Liver (tissue), 9 donors: ENCODE data around the gene KCNJ10. TPM values are rescaled to one million over a fixed set of nuclear protein-coding genes. Genes with fewer than 3 reads are reported as not detected.

Experiments
- DNase-seq: peaks from one replicate; pipeline ENCODE4 v3.0.0-alpha.2; 2017; ENCODE audit warnings: low spot score
- H3K27ac ChIP-seq, 2 donors: one replicate each; pipeline ENCODE4 v1.7.0; 2013; ENCODE audit warnings: inconsistent platforms in 2 of 2, low read length in 2 of 2, control low read depth in 1 of 2, low read depth in 1 of 2, mild to moderate bottlenecking in 1 of 2
- H3K27me3 ChIP-seq, 4 donors: one replicate each; pipeline versions ENCODE4 v1.6.1 to v1.7.0; 2013; ENCODE audit warnings: low read length in 3 of 4, inconsistent platforms in 1 of 4, mild to moderate bottlenecking in 1 of 4, moderate library complexity in 1 of 4; ENCODE audit not compliant: control insufficient read depth in 4 of 4, insufficient read depth in 4 of 4
- H3K36me3 ChIP-seq, 4 donors: one replicate each; pipeline versions ENCODE4 v1.6.1 to v1.7.0; 2013; ENCODE audit warnings: low read length in 3 of 4, mild to moderate bottlenecking in 3 of 4, low read depth in 1 of 4, moderate library complexity in 1 of 4; ENCODE audit not compliant: control insufficient read depth in 4 of 4, insufficient read depth in 3 of 4
- H3K4me1 ChIP-seq, 4 donors: one replicate each; pipeline versions ENCODE4 v1.6.1 to v1.7.0; 2013; ENCODE audit warnings: low read length in 3 of 4, mild to moderate bottlenecking in 3 of 4, moderate library complexity in 1 of 4; ENCODE audit not compliant: control insufficient read depth in 4 of 4, insufficient read depth in 4 of 4
- H3K4me3 ChIP-seq, 3 donors: one replicate each; pipeline versions ENCODE4 v1.6.1 to v1.7.0; 2013; ENCODE audit warnings: low read length in 3 of 3, control low read depth in 1 of 3, low read depth in 1 of 3, mild to moderate bottlenecking in 1 of 3
- H3K9ac ChIP-seq, 2 donors: one replicate each; pipeline ENCODE4 v1.7.0; 2013; ENCODE audit warnings: low read length in 2 of 2, mild to moderate bottlenecking in 2 of 2, moderate library complexity in 2 of 2, control low read depth in 1 of 2, low read depth in 1 of 2
- H3K9me3 ChIP-seq, 4 donors: one replicate each; pipeline versions ENCODE4 v1.6.1 to v1.7.0; 2013; ENCODE audit warnings: low read length in 3 of 4; ENCODE audit not compliant: control insufficient read depth in 4 of 4
- ATF3 ChIP-seq: IDR thresholded peaks from 2 replicates; pipeline ENCODE4 v1.6.1; 2016; ENCODE audit warnings: antibody characterized with exemption
- CTCF ChIP-seq: fragments of 150-350 bp; IDR thresholded peaks from 2 replicates; pipeline ENCODE4 v1.5.1; 2017; ENCODE audit warnings: improper control_type of control experiment, low read depth, low read length; ENCODE audit not compliant: missing input control
- EGR1 ChIP-seq, 2 donors: IDR thresholded peaks; 2 replicates each; pipeline ENCODE4 v1.6.1; 2016 to 2018; ENCODE audit warnings: antibody characterized with exemption in 2 of 2, low read depth in 2 of 2
- FOXA1 ChIP-seq: IDR thresholded peaks from 2 replicates; pipeline ENCODE4 v1.6.1; 2016; ENCODE audit warnings: antibody characterized with exemption
- FOXA2 ChIP-seq: IDR thresholded peaks from 2 replicates; pipeline ENCODE4 v1.6.1; 2016; ENCODE audit warnings: antibody characterized with exemption
- GABPA ChIP-seq, 2 donors: IDR thresholded peaks in 1 of 2; conservative IDR thresholded peaks in 1 of 2; 2 replicates each; pipeline ENCODE4 v1.6.1; 2016; ENCODE audit warnings: antibody characterized with exemption in 2 of 2, mild to moderate bottlenecking in 1 of 2, moderate library complexity in 1 of 2
- HNF4A ChIP-seq, 2 donors: conservative IDR thresholded peaks; 2 replicates each; pipeline ENCODE4 v1.6.1; 2016; ENCODE audit warnings: antibody characterized with exemption in 2 of 2, mild to moderate bottlenecking in 2 of 2
- HNF4G ChIP-seq: IDR thresholded peaks from 2 replicates; pipeline ENCODE4 v1.6.1; 2016; ENCODE audit warnings: antibody characterized with exemption
- JUND ChIP-seq, 2 donors: IDR thresholded peaks; 2 replicates each; pipeline ENCODE4 v1.6.1; 2016; ENCODE audit warnings: antibody characterized with exemption in 2 of 2
- MAX ChIP-seq: IDR thresholded peaks from 2 replicates; pipeline ENCODE4 v1.6.1; 2016; ENCODE audit warnings: antibody characterized with exemption
- NR2F2 ChIP-seq: IDR thresholded peaks from 2 replicates; pipeline ENCODE4 v1.6.1; 2016; ENCODE audit warnings: antibody characterized with exemption
- RAD21 ChIP-seq, 2 donors: IDR thresholded peaks; 2 replicates each; pipeline ENCODE4 v1.6.1; 2016; ENCODE audit warnings: antibody characterized with exemption in 2 of 2, mild to moderate bottlenecking in 2 of 2
- REST ChIP-seq: IDR thresholded peaks from 2 replicates; pipeline ENCODE4 v1.6.1; 2016; ENCODE audit warnings: antibody characterized with exemption, mild to moderate bottlenecking
- RXRA ChIP-seq, 2 donors: IDR thresholded peaks; 2 replicates each; pipeline ENCODE4 v1.6.1; 2017 to 2018; ENCODE audit warnings: antibody characterized with exemption in 2 of 2, mild to moderate bottlenecking in 1 of 2
- SP1 ChIP-seq: IDR thresholded peaks from 2 replicates; pipeline ENCODE4 v1.6.1; 2018; ENCODE audit warnings: antibody characterized with exemption, mild to moderate bottlenecking
- TAF1 ChIP-seq: conservative IDR thresholded peaks from 2 replicates; pipeline ENCODE4 v1.6.1; 2016; ENCODE audit warnings: antibody characterized with exemption, mild to moderate bottlenecking
- YY1 ChIP-seq: IDR thresholded peaks from 2 replicates; pipeline ENCODE4 v1.6.1; 2016; ENCODE audit warnings: antibody characterized with exemption, mild to moderate bottlenecking
- WGBS: extraction: QIAGEN DNeasy Blood & Tissue Kit; methylation state at CpG from one replicate; pipeline ENCODE4 v1.1.7; 2013; 5-methylcytosine and 5-hydroxymethylcytosine counted together
- polyA plus RNA-seq, 2 donors: library from polyadenylated mRNA; stranded (reverse) in 1 of 2; unstranded in 1 of 2; fragments of 200-250 nt in 1 of 2; fragments of >200 nt in 1 of 2; fragmentation: Nextera tagmentation in 1 of 2; extraction: Ambion mirVana in 1 of 2; gene quantifications; one replicate each; pipeline versions ENCODE4 v1.2.1 to v1.2.3, GENCODE V29; 2013 to 2015
- total RNA-seq, 2 donors: library from RNA; depleted of rRNA; stranded (reverse); fragments of >200 nt; gene quantifications; one replicate each; pipeline ENCODE4 v1.2.3, GENCODE V29; 2014
- donor health status: healthy.
- donor health status: healthy.
- donor health status: healthy.
- donor health status: healthy.
- donor health status: healthy.

Gene KCNJ10
- total and polyA plus RNA-seq, 4 donors = 0.48 to 1.6 (median 0.52) TPM

GRCh38 chr1:160097911-160098851, 28.2 kb upstream of the KCNJ10 start, which contains the start of gene IGSF8:
IGSF8 (minus strand) TSS chr1:160098619; CDS start chr1:160098472, 147 bp downstream.
- no peak for DNase-seq
- H3K9ac ChIP-seq = peak within 1 kb of the TSS; percentile 72 to 83
- peaks cover 33 to 69% (median 61%) of the 10 kb centered on the region in 4 donors for H3K4me1 ChIP-seq
- TF ChIP-seq TAF1 = no peak
- peak in 1 of 2 donors; percentile 8 for TF ChIP-seq GABPA (IDR thresholded peaks at IDR 0.05 in 1 of 2, conservative IDR thresholded peaks at IDR 0.05 in 1 of 2)
- TF ChIP-seq SP1 = peak; percentile 88
- TF ChIP-seq JUND (IDR thresholded peaks at IDR 0.05) = no peak
- peak; percentile 55 for TF ChIP-seq REST
- TF ChIP-seq EGR1 (IDR thresholded peaks at IDR 0.05; ENCODE audit: low read depth in 2 of 2) = no peak
- TF ChIP-seq RAD21 (IDR thresholded peaks at IDR 0.05) = no peak
- TF ChIP-seq FOXA2 = no peak
- TF ChIP-seq ATF3 = no peak
- TF ChIP-seq HNF4A (conservative IDR thresholded peaks at IDR 0.05) = peak; percentile 27 to 32
- no peak for TF ChIP-seq RXRA (IDR thresholded peaks at IDR 0.05)
- TF ChIP-seq NR2F2 = no peak
- no peak for TF ChIP-seq FOXA1
- H3K27me3 ChIP-seq = no peaks in the 10 kb centered on the region
- H3K4me3 ChIP-seq = peak within 1 kb of the TSS; percentile 77 to 79 (median 78)
- 2% methylated on average over 64 of the region's 64 CpGs for WGBS
- H3K9me3 ChIP-seq = no peaks in the 10 kb centered on the region
- peaks cover 0 to 2% (median 0%) of the 10 kb centered on the region in 4 donors for H3K36me3 ChIP-seq
- H3K27ac ChIP-seq = peak within 1 kb of the TSS; percentile 86 to 92

GRCh38 chr1:160097151-160097910, 27.4 kb upstream of the KCNJ10 start:
- DNase-seq = no peak
- WGBS = 55% methylated on average over 5 of the region's 5 CpGs
- peaks cover 36 to 78% (median 66%) of the 10 kb centered on the region in 4 donors for H3K4me1 ChIP-seq
- H3K36me3 ChIP-seq = peaks cover 0 to 3% (median 2%) of the 10 kb centered on the region in 4 donors
- H3K9ac ChIP-seq = peak overlapping the region; percentile 45 to 78
- H3K9me3 ChIP-seq = no peaks in the 10 kb centered on the region
- H3K27ac ChIP-seq = peak overlapping the region; percentile 84 to 89
- H3K4me3 ChIP-seq = peak overlapping the region; percentile 77 to 79 (median 78)
- no peak for TF ChIP-seq SP1
- no peak for TF ChIP-seq JUND (IDR thresholded peaks at IDR 0.05)
- no peak for TF ChIP-seq HNF4A (conservative IDR thresholded peaks at IDR 0.05)
- no peak for TF ChIP-seq EGR1 (IDR thresholded peaks at IDR 0.05; ENCODE audit: low read depth in 2 of 2)
- no peak for TF ChIP-seq MAX
- TF ChIP-seq FOXA1 = no peak
- no peak for TF ChIP-seq HNF4G
- TF ChIP-seq FOXA2 = no peak
- TF ChIP-seq TAF1 = no peak
- no peak for TF ChIP-seq CTCF
- TF ChIP-seq YY1 = no peak
- TF ChIP-seq ATF3 = no peak
- TF ChIP-seq REST = no peak
- H3K27me3 ChIP-seq = no peaks in the 10 kb centered on the region
